A549 treated with Mapracorat at 1 μM for 4 hours (cell line): ENCODE measurements around the gene IL25. TPM values are rescaled to one million over a fixed set of nuclear protein-coding genes. Genes with fewer than 3 reads are reported as not detected.

Source experiments
- total RNA-seq: library from RNA; stranded (reverse); fragments of 200-300 nt; extraction: Qiagen RNA extraction; gene quantifications from 5 replicates; pipeline ENCODE4 v1.2.3, GENCODE V29; 2022

IL25 gene
- total RNA-seq, result not detected in 5 replicates

DNA sequence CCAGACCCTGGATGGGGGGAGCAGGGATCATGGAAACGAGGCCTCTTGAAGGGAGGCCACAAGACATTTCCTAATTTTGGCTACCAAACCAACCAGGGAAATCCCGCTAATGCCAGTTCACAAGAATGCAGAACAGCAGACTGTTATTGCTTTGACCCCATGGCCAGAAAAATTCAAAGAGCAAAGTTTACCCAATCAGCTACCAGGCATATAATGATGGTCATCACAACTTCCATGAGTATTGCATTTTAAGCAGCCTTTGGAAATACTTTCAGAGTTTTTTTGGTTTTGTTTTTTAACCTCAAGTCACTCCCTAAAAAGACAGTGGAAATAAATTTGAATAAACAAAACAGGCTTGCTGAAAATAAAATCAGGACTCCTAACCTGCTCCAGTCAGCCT lies at the start of gene IL25:
Gene IL25, plus strand, starts transcription at position 301 of the 400 bp plus-strand sequence.

DNA sequence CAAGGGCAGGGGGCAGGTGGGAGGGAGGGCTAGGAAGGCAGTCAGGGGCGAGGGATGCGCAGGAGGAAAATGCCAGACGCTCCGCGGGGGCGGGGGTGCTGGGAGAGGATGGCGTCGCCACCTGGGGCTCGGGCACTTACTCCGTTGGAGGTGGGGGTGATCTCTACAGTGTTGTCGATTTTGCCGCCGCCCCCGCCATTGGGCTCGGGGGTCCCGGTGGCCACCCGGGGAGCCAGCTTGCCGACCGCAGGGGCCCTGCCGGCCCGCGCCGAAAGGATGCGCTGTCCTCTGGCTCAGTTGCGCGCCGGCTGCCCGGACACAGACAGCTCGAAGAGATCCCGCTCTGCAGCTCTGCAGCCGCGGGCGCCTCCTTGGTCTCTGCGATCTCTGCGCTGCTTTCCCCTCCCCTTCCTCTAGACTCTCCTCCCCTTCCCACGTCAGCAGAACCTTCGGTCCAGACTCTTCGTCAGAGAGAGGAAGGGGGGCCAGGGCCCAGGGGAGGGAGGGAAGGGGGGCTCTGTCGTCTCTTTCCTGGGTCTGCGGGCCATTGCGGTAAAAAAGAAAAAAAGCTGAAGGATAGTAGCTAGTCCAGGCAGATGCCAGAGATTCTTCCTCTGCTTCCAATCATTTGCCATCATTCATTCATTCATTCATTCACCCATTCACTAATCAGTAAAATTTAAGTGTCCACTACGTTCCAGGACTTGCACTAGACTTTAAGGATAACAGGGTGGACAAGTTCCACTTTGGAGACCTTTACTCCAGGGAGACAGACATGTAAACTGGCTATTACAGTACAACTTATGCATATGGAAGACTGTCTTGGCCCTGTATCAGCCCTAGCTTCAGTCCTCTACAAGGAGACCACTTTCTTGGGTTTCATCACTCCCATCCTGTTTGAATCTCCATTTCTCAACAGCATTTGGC lies 19.8 kb upstream of the IL25 start, which contains the start of gene SLC22A17:
Gene SLC22A17, minus strand, starts transcription at position 382 of the 927 bp plus-strand sequence.

DNA sequence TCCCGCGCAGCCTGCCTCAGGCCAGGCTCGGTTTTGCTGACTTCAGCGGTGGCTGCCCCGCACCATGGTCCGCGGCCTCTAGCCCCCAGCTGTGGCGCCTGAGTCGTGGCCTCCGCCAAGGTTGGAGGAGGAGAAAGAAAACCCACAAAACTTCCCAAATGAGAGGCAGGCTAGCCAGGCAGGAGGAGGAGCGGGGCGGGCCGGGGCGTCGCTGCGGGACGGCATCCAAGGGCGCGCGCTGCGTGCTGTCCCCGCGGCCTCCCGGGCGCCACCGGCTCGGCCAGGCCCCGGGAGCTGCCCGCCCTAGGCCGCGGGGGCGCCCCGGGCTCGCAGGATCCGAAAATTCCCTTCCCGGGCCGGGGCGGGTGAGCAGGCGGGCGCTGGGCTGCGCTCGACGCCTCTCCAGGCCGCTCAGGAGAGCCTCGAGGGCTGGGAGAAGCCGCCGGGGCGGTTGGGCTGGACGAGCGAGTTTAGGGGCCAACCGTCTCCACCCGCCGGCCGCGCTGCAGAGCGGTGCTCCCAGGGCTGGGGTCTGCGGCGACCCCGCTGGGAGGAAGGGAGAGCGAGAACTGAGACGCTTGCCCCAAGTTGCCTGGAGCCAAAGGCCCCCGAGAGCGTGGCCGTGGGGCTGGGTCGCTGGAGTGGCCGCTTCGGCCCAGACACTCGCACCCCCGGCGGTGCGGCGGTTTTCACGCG lies 7.4 kb upstream of the IL25 start, which contains the start of gene EFS:
Gene EFS, minus strand, starts transcription at position 137 of the 696 bp plus-strand sequence. CDS start 147 bp downstream, outside the sequence.

DNA sequence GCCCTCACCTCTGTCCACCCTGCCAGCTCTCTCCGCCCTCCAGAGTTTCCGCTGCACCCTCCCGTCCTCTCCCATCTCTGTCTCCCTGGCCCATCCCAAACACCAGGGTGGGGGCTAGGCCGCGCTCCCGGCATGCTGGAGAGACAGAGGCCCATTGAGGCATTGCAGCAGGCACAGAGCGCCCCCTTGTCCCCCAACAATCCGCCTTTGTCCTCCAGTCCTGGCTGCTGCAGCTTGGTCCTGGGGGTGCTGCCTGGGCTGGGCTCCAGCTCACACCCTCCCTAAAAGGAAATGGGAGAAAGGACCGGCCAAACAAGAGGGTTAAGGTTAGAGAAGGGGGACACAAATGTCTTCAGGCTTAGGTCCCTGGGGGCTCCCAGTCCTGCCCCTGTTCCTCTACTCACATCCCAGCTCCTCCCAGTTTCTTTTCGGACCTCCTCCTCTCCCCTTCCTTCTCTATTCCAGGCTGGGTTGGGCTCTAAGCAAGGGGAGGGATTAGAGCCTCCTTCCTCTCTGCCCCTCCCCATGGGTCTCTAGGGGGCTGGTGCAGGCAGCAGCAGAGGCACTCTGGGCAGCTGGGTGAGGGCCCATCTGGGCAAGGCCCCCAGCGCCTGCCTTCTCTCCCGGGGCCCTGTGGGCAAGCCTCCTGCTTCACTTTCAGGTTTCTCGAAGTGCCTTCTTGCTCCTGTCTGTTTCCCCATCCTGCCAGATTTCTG lies 4.0 kb downstream of the IL25 start, which contains the start of gene CMTM5:
Gene CMTM5, plus strand, starts transcription at position 565 of the 716 bp plus-strand sequence. CDS start 206 bp downstream, outside the sequence.

DNA sequence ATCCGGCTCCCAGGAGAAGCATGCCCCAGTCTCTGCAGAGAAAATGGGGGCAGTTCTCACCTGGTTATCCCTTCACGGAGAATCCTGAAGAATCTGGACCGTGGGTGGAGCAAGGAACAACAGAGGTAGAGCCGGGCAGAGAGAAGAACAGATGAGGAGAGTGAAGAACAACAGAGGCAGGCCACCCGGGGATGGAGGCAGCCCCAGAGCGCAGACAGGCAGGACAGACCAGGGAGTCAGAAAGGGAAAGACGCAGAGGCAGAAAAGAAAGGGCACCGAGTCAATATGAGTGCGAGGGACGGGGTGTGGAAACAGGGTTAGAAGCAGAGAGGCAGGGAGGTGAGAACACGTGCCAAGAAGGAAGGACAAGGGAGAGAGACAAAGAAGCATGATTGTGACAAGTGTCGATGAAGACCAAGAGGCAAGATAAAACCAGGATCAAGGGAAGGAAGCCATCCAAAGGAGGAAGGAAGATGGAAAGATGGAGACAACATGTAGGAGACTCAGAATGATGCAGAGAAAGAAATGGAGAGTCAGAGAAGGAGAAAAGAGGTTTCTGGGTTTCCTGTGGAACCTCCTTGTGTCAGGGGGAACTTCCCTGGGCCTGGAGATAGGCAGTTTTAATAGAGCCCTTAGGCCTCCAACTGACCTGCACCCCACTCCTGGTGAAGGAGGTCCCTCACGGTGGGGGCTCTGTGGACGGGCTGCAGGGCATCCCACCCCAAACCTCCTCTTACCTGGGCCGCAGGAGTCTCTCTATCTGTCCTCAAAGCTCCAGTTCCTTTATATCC lies 35.1 kb downstream of the IL25 start, which contains the start of gene MYH6:
Gene MYH6, minus strand, starts transcription at position 758 of the 791 bp plus-strand sequence. CDS start 1,050 bp downstream, outside the sequence.

Other genes starting within 250 kb of the IL25 start
- 1.5 to 2.2 TPM (median 1.7 TPM) in 5 replicates for gene SLC7A8, start 189.1 kb upstream of the IL25 start, total RNA-seq
- gene RNF212B, start 134.9 kb upstream of the IL25 start, total RNA-seq, result not detected in 5 replicates
- 6.6 to 10.9 TPM (median 7.9 TPM) in 5 replicates for gene HOMEZ, start 86.7 kb upstream of the IL25 start, total RNA-seq
- gene PPP1R3E, start 70.0 kb upstream of the IL25 start, total RNA-seq, result 2.8 to 4.6 TPM (median 4.0 TPM) in 5 replicates
- gene BCL2L2, start 66.0 kb upstream of the IL25 start, total RNA-seq, result 15.9 to 20.7 TPM (median 19.0 TPM) in 5 replicates
- gene PABPN1, start 51.4 kb upstream of the IL25 start, total RNA-seq, result 142 to 156 TPM (median 145 TPM) in 5 replicates
- gene SLC22A17, start 19.9 kb upstream of the IL25 start, total RNA-seq, result 5.5 to 9.4 TPM (median 6.6 TPM) in 5 replicates
- gene EFS, start 7.6 kb upstream of the IL25 start, total RNA-seq, result not detected in 5 replicates
- gene CMTM5, start 4.2 kb downstream of the IL25 start, total RNA-seq, result not detected in 5 replicates
- gene MYH6, start 35.5 kb downstream of the IL25 start, total RNA-seq, result 0.03 to 0.11 TPM (median 0.06 TPM) in 4 of 5 replicates, not detected in the other
- not detected in 5 replicates for gene MYH7, start 62.9 kb downstream of the IL25 start, total RNA-seq
- gene NGDN, start 96.9 kb downstream of the IL25 start, total RNA-seq, result 56.7 to 74.9 TPM (median 61.2 TPM) in 5 replicates
- 0.47 to 0.95 TPM (median 0.81 TPM) in 5 replicates for gene ZFHX2, start 179.0 kb downstream of the IL25 start, total RNA-seq
- 12.6 to 14.9 TPM (median 13.7 TPM) in 5 replicates for gene THTPA, start 183.5 kb downstream of the IL25 start, total RNA-seq
- 41.8 to 55.8 TPM (median 48.2 TPM) in 5 replicates for gene AP1G2, start 195.0 kb downstream of the IL25 start, total RNA-seq
- 0.05 to 0.06 TPM (median 0.06 TPM) in 3 of 5 replicates, not detected in the others for gene JPH4, start 206.0 kb downstream of the IL25 start, total RNA-seq